Activated CD4-positive, alpha-beta T cell treated with anti-CD3 and anti-CD28 coated beads, Interleukin-2, amount 10 ng/mL, durations not matched to agents 7 days and 5 days (primary cell): ENCODE results near the gene NELL1. TPM values are rescaled to one million over a fixed set of nuclear protein-coding genes. Genes with fewer than 3 reads are reported as not detected.

Experiments used
- CTCF ChIA-PET: fragments of 350-600 bp; sonication (Branson Sonifier 250); formaldehyde crosslinking; loops from one replicate; lab custom pipeline; 2021; ENCODE audit warnings: antibody characterized with exemption; lab: Charles Lee
- POLR2A ChIA-PET: fragments of 350-600 bp; sonication (Branson Sonifier 250); formaldehyde crosslinking; loops from one replicate; lab custom pipeline; 2021; ENCODE audit warnings: antibody characterized with exemption; lab: Charles Lee
- DNase-seq: peaks from one replicate; pipeline ENCODE4 v3.0.0-alpha.2; 2020
- H3K27ac Mint-ChIP-seq: one replicate; pipeline ENCODE4 v1.8.0; 2021; ENCODE audit warnings: mild to moderate bottlenecking, moderate library complexity, mixed read lengths
- H3K27me3 Mint-ChIP-seq: one replicate; pipeline ENCODE4 v1.8.0; 2021; ENCODE audit warnings: mixed read lengths
- H3K36me3 Mint-ChIP-seq: one replicate; pipeline ENCODE4 v1.8.0; 2021; ENCODE audit warnings: low read depth, mixed read lengths
- H3K4me1 Mint-ChIP-seq: one replicate; pipeline ENCODE4 v1.8.0; 2021; ENCODE audit warnings: mixed read lengths
- H3K4me3 Mint-ChIP-seq: one replicate; pipeline ENCODE4 v1.8.0; 2021; ENCODE audit warnings: mild to moderate bottlenecking, moderate library complexity, mixed read lengths
- H3K9me3 Mint-ChIP-seq: one replicate; pipeline ENCODE4 v1.8.0; 2021; ENCODE audit warnings: mixed read lengths
- total RNA-seq, 2 experiments: library from RNA; stranded (reverse); gene quantifications; one replicate each; pipeline ENCODE4 v1.2.3, GENCODE V29; 2021

NELL1 gene
- total RNA-seq, 2 experiments from 2014 or later: not detected

DNA sequence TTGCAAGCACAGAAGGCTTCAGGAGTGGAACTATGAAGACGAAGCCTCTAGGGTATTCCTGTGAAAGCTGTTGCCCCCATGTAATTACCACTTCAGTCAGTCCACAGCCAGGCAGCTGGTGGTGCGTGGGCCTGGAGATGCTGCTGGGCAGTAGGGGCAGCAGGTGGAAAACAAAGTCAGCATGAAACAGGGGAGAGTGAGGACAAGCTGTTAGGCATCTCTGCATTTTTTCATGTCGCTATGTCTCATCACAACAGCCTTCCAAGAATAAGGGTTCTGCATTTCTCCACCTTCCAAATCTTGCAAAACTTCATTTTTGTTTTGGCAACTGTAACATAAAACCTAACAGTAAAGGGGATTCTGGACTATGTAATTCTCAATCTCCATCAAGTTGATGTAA, 757.5 kb downstream of the NELL1 start:
- ChIA-PET POLR2A (no interaction called here), CTCF (no interaction called here)
- H3K27me3 Mint-ChIP-seq: no peaks in the 10 kb centered on the region
- H3K9me3 Mint-ChIP-seq: peaks cover 2% of the 10 kb centered on the region
- H3K4me1 Mint-ChIP-seq: no peaks in the 10 kb centered on the region
- no peaks in the 10 kb centered on the region for H3K36me3 Mint-ChIP-seq
- DNase-seq: no peak
- H3K4me3 Mint-ChIP-seq: no peak overlapping the region
- no peak overlapping the region for H3K27ac Mint-ChIP-seq

DNA sequence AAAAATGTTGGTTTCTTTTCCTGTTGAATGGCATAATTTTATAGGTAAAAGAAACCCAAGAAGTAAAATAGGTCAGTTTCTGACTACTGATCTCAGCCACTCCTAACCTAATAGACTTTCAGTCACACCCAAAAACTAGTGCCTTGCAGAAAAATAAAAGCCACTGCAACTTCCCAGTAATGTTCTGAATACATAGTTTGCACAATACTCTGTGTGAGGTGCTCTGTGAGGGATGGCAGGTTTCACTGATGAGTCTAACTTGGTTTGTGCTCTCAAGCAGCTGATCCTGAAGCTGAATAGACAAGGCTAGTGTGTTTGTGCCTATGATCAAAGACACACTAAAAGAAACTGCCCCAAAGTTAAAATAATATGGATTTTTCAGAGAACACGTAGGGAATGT, 758.3 kb downstream of the NELL1 start:
- ChIA-PET CTCF (no interaction called here), POLR2A (no interaction called here)
- H3K9me3 Mint-ChIP-seq: peaks cover 2% of the 10 kb centered on the region
- H3K27me3 Mint-ChIP-seq: no peaks in the 10 kb centered on the region
- H3K36me3 Mint-ChIP-seq: no peaks in the 10 kb centered on the region
- no peak for DNase-seq
- H3K4me1 Mint-ChIP-seq: no peaks in the 10 kb centered on the region
- no peak overlapping the region for H3K4me3 Mint-ChIP-seq
- no peak overlapping the region for H3K27ac Mint-ChIP-seq

GRCh38 chr11:21428796-21429195, 759.4 kb downstream of the NELL1 start:
- Mint-ChIP-seq H3K36me3 (no peaks in the 10 kb centered on the region), H3K4me3 (no peak overlapping the region), H3K4me1 (no peaks in the 10 kb centered on the region), H3K9me3 (peaks cover 2% of the 10 kb centered on the region), H3K27ac (no peak overlapping the region), H3K27me3 (no peaks in the 10 kb centered on the region)
- no peak for DNase-seq
- ChIA-PET POLR2A (no interaction called here), CTCF (no interaction called here)

DNA sequence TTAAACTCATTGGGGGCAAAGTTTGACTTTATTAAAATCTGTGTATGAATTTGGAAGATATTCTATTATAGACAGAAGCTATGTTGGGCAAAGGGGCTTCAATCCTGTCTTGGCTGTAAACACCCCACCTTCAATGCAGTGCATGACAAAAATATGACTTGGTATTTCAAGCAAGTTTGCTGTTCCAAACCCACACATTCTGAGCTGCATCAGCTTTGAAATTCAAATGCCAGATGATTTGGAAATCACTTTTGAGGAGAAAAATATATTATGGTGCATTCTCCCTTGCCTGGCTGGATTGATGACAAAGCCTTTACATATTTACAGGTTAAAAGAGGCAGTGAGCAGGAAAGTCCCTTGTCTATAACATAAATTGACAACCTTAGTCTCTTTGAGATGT, 760.0 kb downstream of the NELL1 start:
- H3K27me3 Mint-ChIP-seq: no peaks in the 10 kb centered on the region
- no peaks in the 10 kb centered on the region for H3K4me1 Mint-ChIP-seq
- no peak for DNase-seq
- H3K36me3 Mint-ChIP-seq: no peaks in the 10 kb centered on the region
- H3K9me3 Mint-ChIP-seq: peaks cover 2% of the 10 kb centered on the region
- no peak overlapping the region for H3K4me3 Mint-ChIP-seq
- POLR2A ChIA-PET: no interaction called here
- H3K27ac Mint-ChIP-seq: no peak overlapping the region
- CTCF ChIA-PET: no interaction called here

DNA sequence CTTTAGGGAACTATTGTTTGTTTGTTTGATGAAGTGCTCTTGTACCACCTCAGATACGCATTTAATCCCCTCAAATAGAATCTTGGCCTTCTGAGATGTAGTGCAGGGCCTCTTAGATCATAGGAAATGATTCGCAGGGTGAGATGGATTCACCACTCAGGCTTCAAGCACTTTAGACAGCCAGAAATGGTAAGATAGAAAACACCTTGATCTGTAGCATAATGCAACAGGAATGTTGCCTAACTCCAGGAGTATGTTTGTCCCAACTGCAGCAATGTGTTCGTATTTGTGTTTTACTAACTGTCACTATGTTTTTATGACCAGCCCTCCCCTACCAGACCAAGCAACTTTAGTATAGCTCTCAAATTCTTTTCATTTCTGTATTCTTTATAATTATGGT, 761.2 kb downstream of the NELL1 start:
- ChIA-PET CTCF (interaction anchor here (1.4 kb wide), 1 partner anchor 62 kb away, joined by 3 read pairs; no protein-coding TSS in a partner anchor), POLR2A (no interaction called here)
- H3K4me1 Mint-ChIP-seq: no peaks in the 10 kb centered on the region
- no peaks in the 10 kb centered on the region for H3K27me3 Mint-ChIP-seq
- peaks cover 2% of the 10 kb centered on the region for H3K9me3 Mint-ChIP-seq
- H3K4me3 Mint-ChIP-seq: no peak overlapping the region
- H3K36me3 Mint-ChIP-seq: no peaks in the 10 kb centered on the region
- DNase-seq: no peak
- H3K27ac Mint-ChIP-seq: no peak overlapping the region

DNA sequence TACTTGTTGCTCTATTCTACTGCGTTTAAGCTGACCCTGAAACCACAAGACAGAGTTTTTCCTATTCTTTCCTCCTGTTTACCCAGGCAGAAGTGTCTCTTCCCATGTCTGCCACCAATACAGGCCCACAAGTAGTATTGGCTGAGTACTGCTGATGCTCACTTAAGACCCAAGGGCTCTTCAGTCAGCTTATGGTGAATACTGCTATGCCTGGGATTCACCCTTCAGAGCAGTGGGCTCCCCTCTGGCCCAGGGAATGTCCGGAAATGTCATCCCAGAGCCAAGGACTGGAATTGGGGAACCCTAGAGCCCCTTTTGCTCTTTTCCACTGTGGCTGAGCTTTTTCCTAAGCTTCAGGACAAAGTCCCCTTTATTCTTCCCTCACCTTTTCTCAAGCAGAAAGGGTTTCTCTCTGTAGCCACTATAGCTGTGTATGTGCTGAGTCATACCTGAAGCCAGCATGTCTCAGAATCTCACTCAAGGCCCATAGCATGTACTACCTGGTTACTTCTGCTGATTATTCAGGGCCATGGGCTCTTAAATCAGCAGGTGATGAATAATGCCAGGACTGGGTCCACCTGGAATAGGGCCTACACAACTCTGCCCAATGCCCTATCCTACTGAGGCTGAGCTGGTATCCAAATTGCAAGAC, 777.7 kb downstream of the NELL1 start:
- POLR2A ChIA-PET: no interaction called here
- H3K27ac Mint-ChIP-seq: no peak overlapping the region
- H3K27me3 Mint-ChIP-seq: no peaks in the 10 kb centered on the region
- no peaks in the 10 kb centered on the region for H3K4me1 Mint-ChIP-seq
- no peak overlapping the region for H3K4me3 Mint-ChIP-seq
- no peak for DNase-seq
- CTCF ChIA-PET: no interaction called here
- H3K36me3 Mint-ChIP-seq: no peaks in the 10 kb centered on the region
- no peaks in the 10 kb centered on the region for H3K9me3 Mint-ChIP-seq

DNA sequence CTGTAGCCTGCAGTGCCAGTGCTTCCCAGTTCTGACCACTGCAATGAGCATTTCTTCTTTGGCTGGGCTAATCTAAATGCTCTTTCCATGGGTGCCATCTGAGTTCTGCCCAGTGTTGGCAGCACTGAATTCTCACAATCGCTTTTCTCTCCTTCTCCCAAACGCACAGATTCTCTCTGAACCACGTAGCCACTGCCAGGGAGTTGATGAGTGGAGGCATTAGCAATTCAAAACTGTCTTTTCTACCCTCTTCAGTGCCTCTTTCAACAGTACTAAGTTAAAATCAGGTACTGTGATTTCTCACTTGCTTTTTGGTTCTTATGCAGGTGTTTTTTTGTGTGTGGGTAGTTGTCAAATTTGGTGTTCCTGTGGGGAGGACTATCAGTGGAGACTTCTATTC, 778.5 kb downstream of the NELL1 start:
- H3K36me3 Mint-ChIP-seq: no peaks in the 10 kb centered on the region
- no peak overlapping the region for H3K27ac Mint-ChIP-seq
- H3K27me3 Mint-ChIP-seq: no peaks in the 10 kb centered on the region
- DNase-seq: no peak
- POLR2A ChIA-PET: no interaction called here
- no peaks in the 10 kb centered on the region for H3K4me1 Mint-ChIP-seq
- CTCF ChIA-PET: no interaction called here
- no peak overlapping the region for H3K4me3 Mint-ChIP-seq
- no peaks in the 10 kb centered on the region for H3K9me3 Mint-ChIP-seq

GRCh38 chr11:21456186-21456585, 786.8 kb downstream of the NELL1 start:
- DNase-seq: no peak
- no peaks in the 10 kb centered on the region for H3K9me3 Mint-ChIP-seq
- H3K4me1 Mint-ChIP-seq: no peaks in the 10 kb centered on the region
- no peaks in the 10 kb centered on the region for H3K27me3 Mint-ChIP-seq
- H3K27ac Mint-ChIP-seq: no peak overlapping the region
- H3K36me3 Mint-ChIP-seq: no peaks in the 10 kb centered on the region
- CTCF ChIA-PET: no interaction called here
- POLR2A ChIA-PET: no interaction called here
- no peak overlapping the region for H3K4me3 Mint-ChIP-seq

GRCh38 chr11:21460082-21460481, 790.7 kb downstream of the NELL1 start:
- no peak for DNase-seq
- Mint-ChIP-seq H3K4me1 (no peaks in the 10 kb centered on the region), H3K9me3 (no peaks in the 10 kb centered on the region), H3K27ac (no peak overlapping the region), H3K4me3 (no peak overlapping the region), H3K36me3 (no peaks in the 10 kb centered on the region), H3K27me3 (no peaks in the 10 kb centered on the region)
- CTCF ChIA-PET: no interaction called here
- POLR2A ChIA-PET: no interaction called here

DNA sequence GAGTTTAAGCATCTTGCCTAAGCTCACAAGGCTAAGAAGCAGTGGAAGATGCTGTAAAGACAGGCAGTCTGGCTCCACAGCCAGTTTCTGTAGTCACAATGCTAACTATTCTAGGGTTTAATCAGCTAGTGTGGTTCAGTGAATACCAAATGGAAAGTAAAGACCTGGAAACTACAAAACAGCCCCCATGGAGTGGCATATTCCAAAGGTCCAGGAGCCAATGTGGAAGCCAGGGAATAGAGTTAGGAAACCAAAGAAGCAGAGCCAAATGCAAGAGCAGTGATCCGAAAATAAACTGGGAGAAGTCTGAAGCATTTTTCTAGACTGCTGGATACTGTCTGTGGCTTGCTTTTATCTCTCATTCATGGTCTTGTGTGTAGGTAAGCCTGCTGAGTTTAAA, 792.3 kb downstream of the NELL1 start:
- no peak for DNase-seq
- no peaks in the 10 kb centered on the region for H3K36me3 Mint-ChIP-seq
- H3K4me1 Mint-ChIP-seq: no peaks in the 10 kb centered on the region
- H3K4me3 Mint-ChIP-seq: no peak overlapping the region
- ChIA-PET CTCF (no interaction called here), POLR2A (no interaction called here)
- H3K9me3 Mint-ChIP-seq: no peaks in the 10 kb centered on the region
- no peak overlapping the region for H3K27ac Mint-ChIP-seq
- no peaks in the 10 kb centered on the region for H3K27me3 Mint-ChIP-seq

DNA sequence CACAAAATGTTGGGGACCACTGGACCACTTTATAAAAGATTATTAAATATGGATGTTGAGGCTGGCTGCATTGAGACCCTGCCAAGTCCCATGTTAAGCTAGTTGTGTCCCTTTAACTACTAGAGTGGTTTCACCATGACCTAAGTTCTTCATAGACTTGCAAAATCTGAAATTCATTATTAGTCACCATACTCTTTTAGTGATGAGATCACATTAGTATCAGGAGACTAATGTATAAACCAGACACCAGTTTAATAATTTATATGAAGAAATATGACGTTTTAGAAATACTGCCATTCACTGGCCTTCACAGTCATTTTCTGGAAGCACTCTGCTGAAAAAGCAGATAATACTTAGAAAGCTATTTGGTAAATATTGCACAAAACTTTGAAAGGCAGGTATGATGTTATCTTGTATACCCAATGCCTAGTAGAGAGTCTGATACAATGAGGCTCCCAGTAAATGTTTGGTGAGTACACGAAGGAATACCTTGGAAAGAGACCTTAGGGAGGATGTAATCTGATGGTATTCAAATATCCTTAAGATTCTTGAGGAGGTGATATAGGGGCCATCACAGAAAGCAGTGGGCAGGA, 795.3 kb downstream of the NELL1 start:
- H3K27ac Mint-ChIP-seq: no peak overlapping the region
- ChIA-PET CTCF (no interaction called here), POLR2A (no interaction called here)
- H3K36me3 Mint-ChIP-seq: no peaks in the 10 kb centered on the region
- H3K9me3 Mint-ChIP-seq: no peaks in the 10 kb centered on the region
- no peaks in the 10 kb centered on the region for H3K27me3 Mint-ChIP-seq
- H3K4me1 Mint-ChIP-seq: no peaks in the 10 kb centered on the region
- no peak for DNase-seq
- no peak overlapping the region for H3K4me3 Mint-ChIP-seq

DNA sequence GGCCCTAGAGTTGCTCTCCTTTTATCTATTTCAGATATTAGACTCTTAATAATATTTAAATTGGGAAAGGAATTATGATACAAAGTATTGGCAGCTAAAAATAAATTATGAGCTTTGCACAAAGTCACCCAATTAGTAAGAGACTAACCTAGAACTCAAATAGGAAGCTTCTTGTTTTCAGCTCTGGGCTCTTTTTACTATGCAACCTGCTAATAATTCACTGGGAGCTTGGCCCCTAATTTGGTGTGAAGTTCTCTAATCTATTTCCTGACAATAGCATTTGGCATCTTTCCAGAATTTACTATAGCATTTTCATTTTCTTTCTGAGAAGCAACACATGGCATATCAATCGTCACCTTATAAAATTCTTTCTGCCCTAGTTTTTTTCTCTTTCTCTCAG, 795.8 kb downstream of the NELL1 start:
- Mint-ChIP-seq H3K27me3 (no peaks in the 10 kb centered on the region), H3K36me3 (no peaks in the 10 kb centered on the region), H3K9me3 (no peaks in the 10 kb centered on the region), H3K27ac (no peak overlapping the region), H3K4me1 (no peaks in the 10 kb centered on the region), H3K4me3 (no peak overlapping the region)
- ChIA-PET POLR2A (no interaction called here), CTCF (no interaction called here)
- no peak for DNase-seq

DNA sequence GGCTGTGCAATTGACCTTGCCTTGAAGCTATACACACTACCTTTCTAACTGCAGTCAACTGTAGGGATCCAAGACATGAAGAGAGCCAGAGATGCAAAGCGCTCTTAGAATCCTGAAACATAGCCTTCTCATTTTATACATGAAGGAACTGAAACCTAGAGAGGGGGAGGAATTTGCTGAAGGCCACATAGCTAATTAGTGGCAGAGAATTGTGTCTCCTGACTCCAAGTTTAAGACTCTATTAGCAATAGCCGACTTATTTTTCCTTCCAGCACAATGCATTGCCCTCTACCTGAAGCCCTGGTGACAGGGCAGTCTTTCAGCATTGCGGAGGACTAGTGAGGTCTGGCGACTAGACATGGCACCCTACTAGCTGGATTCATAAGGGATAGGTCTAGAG, 796.5 kb downstream of the NELL1 start:
- Mint-ChIP-seq H3K27ac (no peak overlapping the region), H3K27me3 (no peaks in the 10 kb centered on the region), H3K36me3 (no peaks in the 10 kb centered on the region), H3K4me1 (no peaks in the 10 kb centered on the region), H3K9me3 (peaks cover 2% of the 10 kb centered on the region), H3K4me3 (no peak overlapping the region)
- ChIA-PET CTCF (no interaction called here), POLR2A (no interaction called here)
- DNase-seq: no peak

- Mint-ChIP-seq H3K27me3 (no peaks in the 10 kb centered on the region), H3K4me3 (no peak overlapping the region), H3K4me1 (no peaks in the 10 kb centered on the region), H3K36me3 (no peaks in the 10 kb centered on the region), H3K9me3 (peaks cover 2% of the 10 kb centered on the region), H3K27ac (no peak overlapping the region)
- POLR2A ChIA-PET: no interaction called here
- no peak for DNase-seq
- CTCF ChIA-PET: no interaction called here
These were observed 801.1 kb downstream of the NELL1 start for GRCh38 chr11:21470521-21470920.
